ENCODE results near the gene HTR3A. TPM values are rescaled to one million over a fixed set of nuclear protein-coding genes. Genes with fewer than 3 reads are reported as not detected.
"Not testable (repeated sequence)": the region's sequence is repeated elsewhere in the genome, so short reads cannot be mapped to it uniquely, and the experiment has no call there.

The HTR3A gene
- total RNA-seq, 1 donor from 2014 or later: 15.6 TPM

DNA sequence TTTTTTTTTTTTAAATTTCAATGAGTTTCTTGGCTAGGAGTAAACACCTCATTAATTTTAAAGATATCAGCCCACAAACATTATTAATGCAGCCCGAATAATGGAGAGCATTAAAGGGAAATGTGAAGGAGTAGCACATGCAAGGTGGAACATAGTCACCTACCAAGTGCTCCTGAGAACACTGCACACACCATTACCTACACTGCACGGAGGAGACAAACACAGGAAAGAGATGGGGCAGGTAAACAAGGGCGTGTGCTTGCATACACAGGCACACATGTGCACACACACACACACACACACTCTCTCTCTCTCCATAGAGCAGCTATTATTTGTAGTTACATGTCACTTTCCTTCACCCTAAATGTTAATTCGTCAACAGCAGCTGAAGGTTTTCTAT lies 40.1 kb upstream of the HTR3A start:
- Mint-ChIP-seq H3K9me3 (no peaks in the 10 kb centered on the region), H3K4me1 (peaks cover 9% of the 10 kb centered on the region), H3K36me3 (ENCODE audit: low read depth) (no peaks in the 10 kb centered on the region), H3K4me3 (no peak overlapping the region), H3K27ac (no peak overlapping the region), H3K27me3 (peaks cover 2% of the 10 kb centered on the region)
- ChIA-PET CTCF (no interaction called here), POLR2A (no interaction called here)
- no peak for DNase-seq
- TF ChIP-seq, protein P1, sequence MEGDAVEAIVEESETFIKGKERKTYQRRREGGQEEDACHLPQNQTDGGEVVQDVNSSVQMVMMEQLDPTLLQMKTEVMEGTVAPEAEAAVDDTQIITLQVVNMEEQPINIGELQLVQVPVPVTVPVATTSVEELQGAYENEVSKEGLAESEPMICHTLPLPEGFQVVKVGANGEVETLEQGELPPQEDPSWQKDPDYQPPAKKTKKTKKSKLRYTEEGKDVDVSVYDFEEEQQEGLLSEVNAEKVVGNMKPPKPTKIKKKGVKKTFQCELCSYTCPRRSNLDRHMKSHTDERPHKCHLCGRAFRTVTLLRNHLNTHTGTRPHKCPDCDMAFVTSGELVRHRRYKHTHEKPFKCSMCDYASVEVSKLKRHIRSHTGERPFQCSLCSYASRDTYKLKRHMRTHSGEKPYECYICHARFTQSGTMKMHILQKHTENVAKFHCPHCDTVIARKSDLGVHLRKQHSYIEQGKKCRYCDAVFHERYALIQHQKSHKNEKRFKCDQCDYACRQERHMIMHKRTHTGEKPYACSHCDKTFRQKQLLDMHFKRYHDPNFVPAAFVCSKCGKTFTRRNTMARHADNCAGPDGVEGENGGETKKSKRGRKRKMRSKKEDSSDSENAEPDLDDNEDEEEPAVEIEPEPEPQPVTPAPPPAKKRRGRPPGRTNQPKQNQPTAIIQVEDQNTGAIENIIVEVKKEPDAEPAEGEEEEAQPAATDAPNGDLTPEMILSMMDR (IDR thresholded peaks at IDR 0.05): no peak
- ATAC-seq (ENCODE audit: low read depth): no peak
- intact Hi-C loops (cut with micrococcal nuclease): no loop called here

DNA sequence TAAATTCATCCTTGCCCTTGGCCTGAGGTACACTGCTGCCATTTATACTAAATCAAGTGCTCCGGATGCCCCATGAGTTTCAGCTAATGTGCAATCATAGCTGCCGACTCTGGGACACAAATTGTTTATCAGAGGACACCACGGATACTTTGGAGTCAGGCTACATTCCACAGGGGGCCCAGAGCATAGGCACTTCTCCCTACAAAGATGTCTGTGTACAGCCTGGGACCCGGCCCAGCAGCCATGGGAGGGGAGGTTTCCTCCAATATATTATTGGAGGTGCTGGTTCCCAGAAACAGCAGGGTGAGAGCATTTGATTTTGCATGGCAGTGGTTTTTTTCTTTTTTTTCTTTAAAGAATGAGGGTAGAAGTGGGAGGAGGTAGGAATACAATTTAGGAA lies 39.0 kb upstream of the HTR3A start:
- Mint-ChIP-seq H3K27ac (no peak overlapping the region), H3K4me3 (no peak overlapping the region), H3K4me1 (peaks cover 9% of the 10 kb centered on the region), H3K9me3 (no peaks in the 10 kb centered on the region), H3K36me3 (ENCODE audit: low read depth) (no peaks in the 10 kb centered on the region), H3K27me3 (peaks cover 2% of the 10 kb centered on the region)
- intact Hi-C loops (cut with micrococcal nuclease): no loop called here
- ChIA-PET CTCF (no interaction called here), POLR2A (no interaction called here)
- ATAC-seq (ENCODE audit: low read depth) (no peak), DNase-seq (no peak)
- TF ChIP-seq, protein P1 (IDR thresholded peaks at IDR 0.05): no peak

DNA sequence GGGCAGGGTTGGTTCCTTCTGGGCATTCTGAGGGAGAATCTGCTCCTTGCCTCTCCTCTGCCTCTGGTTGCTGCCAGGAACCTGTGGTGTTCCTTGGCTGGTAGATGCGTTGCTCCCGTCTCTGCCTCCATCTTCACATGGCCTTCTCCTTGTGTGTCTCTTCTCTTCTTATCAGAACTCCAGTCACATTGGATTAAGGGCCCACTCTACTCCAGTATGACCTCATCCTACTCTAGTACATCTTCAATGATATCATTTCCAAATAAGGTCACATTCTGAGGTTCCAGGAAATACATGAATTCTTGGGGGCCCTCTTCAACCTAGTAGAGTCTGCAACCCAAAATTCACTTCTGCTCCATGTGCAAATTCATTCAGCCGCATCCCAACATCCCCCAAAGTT lies 37.0 kb upstream of the HTR3A start:
- H3K4me3 Mint-ChIP-seq: no peak overlapping the region
- TF ChIP-seq, protein P1 (IDR thresholded peaks at IDR 0.05): no peak
- H3K27ac Mint-ChIP-seq: no peak overlapping the region
- H3K9me3 Mint-ChIP-seq: no peaks in the 10 kb centered on the region
- ATAC-seq (ENCODE audit: low read depth) (no peak), DNase-seq (no peak)
- ChIA-PET CTCF (no interaction called here), POLR2A (no interaction called here)
- intact Hi-C loops (cut with micrococcal nuclease): no loop called here
- H3K4me1 Mint-ChIP-seq: peaks cover 16% of the 10 kb centered on the region
- H3K36me3 Mint-ChIP-seq (ENCODE audit: low read depth): no peaks in the 10 kb centered on the region
- peaks cover 2% of the 10 kb centered on the region for H3K27me3 Mint-ChIP-seq

DNA sequence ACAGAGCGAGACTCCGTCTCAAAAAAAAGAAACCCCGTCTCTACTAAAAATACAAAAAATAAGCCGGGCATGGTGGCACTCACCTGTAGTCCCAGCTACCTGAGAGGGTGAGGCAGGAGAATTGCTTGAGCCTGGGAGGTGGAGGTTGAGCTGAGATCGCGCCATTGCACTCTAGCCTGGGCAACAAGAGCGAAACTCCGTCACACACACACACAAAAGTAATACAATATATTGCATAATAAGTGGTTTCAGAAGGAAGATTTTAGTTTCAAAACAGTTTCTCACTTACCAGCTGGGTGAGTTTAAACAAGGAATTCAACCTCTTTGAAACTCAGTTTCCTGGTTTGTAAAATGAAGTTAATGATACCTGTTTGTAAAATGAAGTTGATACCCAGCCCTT lies 32.7 kb upstream of the HTR3A start:
- ChIA-PET POLR2A (interaction anchor here (0.7 to 1.5 kb wide), 3 partner anchors 18 to 46 kb away, joined by 3 to 6 read pairs (median 4); no protein-coding TSS in a partner anchor), CTCF (interaction anchor here (1.0 kb wide), 1 partner anchor 136 kb away, joined by 3 read pairs; no protein-coding TSS in a partner anchor)
- no peak for DNase-seq
- Mint-ChIP-seq H3K9me3 (no peaks in the 10 kb centered on the region), H3K36me3 (ENCODE audit: low read depth) (no peaks in the 10 kb centered on the region), H3K4me3 (no peak overlapping the region), H3K27ac (no peak overlapping the region), H3K27me3 (no peaks in the 10 kb centered on the region), H3K4me1 (peaks cover 24% of the 10 kb centered on the region)
- intact Hi-C loops (cut with micrococcal nuclease): no loop called here
- no peak for ATAC-seq (ENCODE audit: low read depth)
- TF ChIP-seq, protein P1 (IDR thresholded peaks at IDR 0.05): no peak

DNA sequence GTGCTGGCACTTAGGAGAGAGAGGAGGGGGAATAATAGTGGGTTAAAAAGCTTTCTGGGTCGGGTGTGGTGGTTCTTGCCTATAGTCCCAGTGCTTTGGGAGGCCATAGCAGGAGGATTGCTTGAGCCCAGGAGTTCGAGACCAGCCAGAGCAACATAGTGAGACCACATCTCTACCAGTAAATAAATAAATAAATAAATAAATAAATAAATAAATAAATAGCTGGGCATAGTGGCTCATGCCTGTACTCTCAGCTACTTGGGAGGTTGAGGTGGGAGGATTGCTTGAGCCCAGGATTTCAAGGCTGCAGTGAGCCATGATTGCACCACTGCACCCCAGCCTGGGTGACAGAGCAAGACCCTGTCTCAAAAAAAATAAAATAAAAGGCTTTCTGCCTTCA lies 28.7 kb upstream of the HTR3A start:
- DNase-seq; H3K36me3 Mint-ChIP-seq (ENCODE audit: low read depth); H3K9me3 Mint-ChIP-seq; H3K27me3 Mint-ChIP-seq; ATAC-seq (ENCODE audit: low read depth); H3K27ac Mint-ChIP-seq; intact Hi-C loops (cut with micrococcal nuclease); H3K4me3 Mint-ChIP-seq: not testable (repeated sequence)
- POLR2A ChIA-PET: interaction anchor here (1.3 kb wide), 1 partner anchor 31 kb away, joined by 5 read pairs; no protein-coding TSS in a partner anchor
- CTCF ChIA-PET: interaction anchor here (1.1 to 3.4 kb wide), 2 partner anchors 48 to 49 kb away, joined by 3 to 10 read pairs; no protein-coding TSS in a partner anchor
- peaks cover 40% of the 10 kb centered on the region for H3K4me1 Mint-ChIP-seq

DNA sequence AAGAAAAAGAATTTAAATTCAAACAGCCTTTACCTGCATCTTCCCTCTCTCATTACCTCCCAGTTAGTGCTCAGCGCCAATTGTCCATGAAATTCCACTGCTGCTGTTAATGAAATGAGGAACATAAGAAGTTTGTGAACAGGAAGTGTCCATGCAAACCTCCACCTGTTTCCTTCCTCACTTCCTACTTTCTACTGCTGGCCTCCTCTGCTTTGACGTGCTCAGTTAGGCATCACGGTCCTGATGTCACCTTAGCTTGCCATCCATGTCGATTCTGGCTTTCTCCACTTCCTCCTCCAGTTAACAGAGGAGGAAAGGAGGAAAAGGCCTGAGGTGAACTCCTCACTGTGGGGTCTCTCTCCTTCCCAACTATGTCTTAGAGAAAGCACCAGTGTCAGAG lies 26.9 kb upstream of the HTR3A start:
- ATAC-seq (ENCODE audit: low read depth): peak; percentile 42
- CTCF ChIA-PET: interaction anchor here (1.0 to 3.4 kb wide), 3 partner anchors 19 to 314 kb away, joined by 3 to 10 read pairs (median 3); no protein-coding TSS in a partner anchor

More for the DNA sequence above, 26.9 kb upstream of the HTR3A start:
- Mint-ChIP-seq H3K4me1 (peaks cover 33% of the 10 kb centered on the region), H3K9me3 (no peaks in the 10 kb centered on the region), H3K27ac (peak overlapping the region; percentile 70), H3K4me3 (peak overlapping the region; percentile 56), H3K27me3 (peaks cover 7% of the 10 kb centered on the region), H3K36me3 (ENCODE audit: low read depth) (no peaks in the 10 kb centered on the region)
- TF ChIP-seq, protein P1 (IDR thresholded peaks at IDR 0.05): no peak
- POLR2A ChIA-PET: interaction anchor here (2.3 kb wide), 1 partner anchor 30 kb away, joined by 10 read pairs; no protein-coding TSS in a partner anchor
- intact Hi-C loops (cut with micrococcal nuclease): loop anchor here (2.0 kb wide), 1 partner anchor 29 kb away; no protein-coding TSS in a partner anchor
- no peak for DNase-seq
